Measurements from ENCODE around the gene VWA2. TPM values are rescaled to one million over a fixed set of nuclear protein-coding genes. Genes with fewer than 3 reads are reported as not detected.

VWA2 gene
- polyA plus RNA-seq, 1 donor from 2014 or later: not detected

GRCh38 chr10:114244126-114244525 is 5.1 kb downstream of the VWA2 start:
- no peaks in the 10 kb centered on the region for H3F3A ChIP-seq (ENCODE audit: insufficient read depth, low read length, poor library complexity, severe bottlenecking)
- no peaks in the 10 kb centered on the region for H3K9me3 ChIP-seq (ENCODE audit: low read length)
- no peak overlapping the region for H3K9ac ChIP-seq (ENCODE audit: low read length)
- no peaks in the 10 kb centered on the region for H3K36me3 ChIP-seq (ENCODE audit: insufficient read depth, low read length)
- H2AFZ ChIP-seq (ENCODE audit: low read depth, low read length): no peak overlapping the region
- H3K4me3 ChIP-seq (ENCODE audit: low read length): no peak overlapping the region
- no peak for TF ChIP-seq POLR2AphosphoS5 (IDR thresholded peaks at IDR 0.05)
- no peak for TF ChIP-seq CTCF (IDR thresholded peaks at IDR 0.05; ENCODE audit: poor library complexity, severe bottlenecking)
- no peak for TF ChIP-seq MXI1 (conservative IDR thresholded peaks at IDR 0.05; ENCODE audit: poor library complexity, severe bottlenecking)
- TF ChIP-seq EP300 (conservative IDR thresholded peaks at IDR 0.05; ENCODE audit: poor library complexity, severe bottlenecking): no peak
- no peak for TF ChIP-seq SMC3 (conservative IDR thresholded peaks at IDR 0.05; ENCODE audit: poor library complexity)
- no peak overlapping the region for H3K27ac ChIP-seq (ENCODE audit: low read length)
- H3K4me2 ChIP-seq (ENCODE audit: low read length): no peak overlapping the region
- no peaks in the 10 kb centered on the region for H3K79me2 ChIP-seq (replicated peaks; ENCODE audit: insufficient read depth, low read length)
- no peaks in the 10 kb centered on the region for H3K9me2 ChIP-seq (ENCODE audit: insufficient read depth, low read length)
- H4K20me1 ChIP-seq (ENCODE audit: insufficient read depth): no peaks in the 10 kb centered on the region
- peaks cover 36% of the 10 kb centered on the region for H3K27me3 ChIP-seq (ENCODE audit: insufficient read depth, low read depth, low read length)

- no peaks in the 10 kb centered on the region for H3K9me3 ChIP-seq (ENCODE audit: low read length)
- H3K36me3 ChIP-seq (ENCODE audit: insufficient read depth, low read length): no peaks in the 10 kb centered on the region
- H3K9me2 ChIP-seq (ENCODE audit: insufficient read depth, low read length): no peaks in the 10 kb centered on the region
- peaks cover 25% of the 10 kb centered on the region for H3K27me3 ChIP-seq (ENCODE audit: insufficient read depth, low read depth, low read length)
- H3K79me2 ChIP-seq (replicated peaks; ENCODE audit: insufficient read depth, low read length): no peaks in the 10 kb centered on the region
- no peak overlapping the region for H3K27ac ChIP-seq (ENCODE audit: low read length)
- no peak overlapping the region for H2AFZ ChIP-seq (ENCODE audit: low read depth, low read length)
- H3K9ac ChIP-seq (ENCODE audit: low read length): no peak overlapping the region
- TF ChIP-seq POLR2AphosphoS5 (IDR thresholded peaks at IDR 0.05): no peak
- TF ChIP-seq CTCF (IDR thresholded peaks at IDR 0.05; ENCODE audit: poor library complexity, severe bottlenecking): no peak
- H3K4me2 ChIP-seq (ENCODE audit: low read length): no peak overlapping the region
- H4K20me1 ChIP-seq (ENCODE audit: insufficient read depth): no peaks in the 10 kb centered on the region
- H3F3A ChIP-seq (ENCODE audit: insufficient read depth, low read length, poor library complexity, severe bottlenecking): no peaks in the 10 kb centered on the region
- no peak overlapping the region for H3K4me3 ChIP-seq (ENCODE audit: low read length)
Measured at GRCh38 chr10:114245121-114245791, 6.2 kb downstream of the VWA2 start.

GRCh38 chr10:114246679-114247305 is 7.7 kb downstream of the VWA2 start:
- Histone ChIP-seq H3K4me3 (ENCODE audit: low read length) (no peak overlapping the region), H3K36me3 (ENCODE audit: insufficient read depth, low read length) (no peaks in the 10 kb centered on the region), H3K27ac (ENCODE audit: low read length) (no peak overlapping the region), H3K9me2 (ENCODE audit: insufficient read depth, low read length) (no peaks in the 10 kb centered on the region), H3K27me3 (ENCODE audit: insufficient read depth, low read depth, low read length) (peaks cover 11% of the 10 kb centered on the region), H3K9me3 (ENCODE audit: low read length) (no peaks in the 10 kb centered on the region), H3K79me2 (replicated peaks; ENCODE audit: insufficient read depth, low read length) (no peaks in the 10 kb centered on the region), H3K4me2 (ENCODE audit: low read length) (no peak overlapping the region), H3F3A (ENCODE audit: insufficient read depth, low read length, poor library complexity, severe bottlenecking) (no peaks in the 10 kb centered on the region), H2AFZ (ENCODE audit: low read depth, low read length) (no peak overlapping the region), H3K9ac (ENCODE audit: low read length) (no peak overlapping the region), H4K20me1 (ENCODE audit: insufficient read depth) (no peaks in the 10 kb centered on the region)
- TF ChIP-seq MXI1 (conservative IDR thresholded peaks at IDR 0.05; ENCODE audit: poor library complexity, severe bottlenecking) (no peak), SMC3 (conservative IDR thresholded peaks at IDR 0.05; ENCODE audit: poor library complexity) (no peak), CTCF (IDR thresholded peaks at IDR 0.05; ENCODE audit: poor library complexity, severe bottlenecking) (no peak), RAD21 (conservative IDR thresholded peaks at IDR 0.05) (no peak), REST (IDR thresholded peaks at IDR 0.05; ENCODE audit: borderline replicate concordance) (no peak), EZH2 (IDR thresholded peaks at IDR 0.05; ENCODE audit: borderline replicate concordance, insufficient read depth, low read length, poor library complexity, severe bottlenecking) (no peak), POLR2AphosphoS5 (IDR thresholded peaks at IDR 0.05) (no peak), TAF1 (IDR thresholded peaks at IDR 0.05; ENCODE audit: low read depth) (no peak), EP300 (conservative IDR thresholded peaks at IDR 0.05; ENCODE audit: poor library complexity, severe bottlenecking) (no peak)

Data from neural cell (in vitro differentiated cells).